Activated naive CD8-positive, alpha-beta T cell treated with anti-CD3 and anti-CD28 coated beads, Interleukin-2, amount 10 ng/mL, durations not matched to agents 7 days and 5 days (primary cell): Measurements from ENCODE around the gene ADAM12. TPM values are rescaled to one million over a fixed set of nuclear protein-coding genes. Genes with fewer than 3 reads are reported as not detected.

Experiments used
- ATAC-seq: fragments of 150-1000 bp; cut with Tn5 transposase; one replicate; pipeline ENCODE4 v1.10.0; 2021; ENCODE audit warnings: low read depth, moderate library complexity
- POLR2A ChIA-PET: fragments of 350-600 bp; sonication (Branson Sonifier 250); formaldehyde crosslinking; loops from one replicate; lab custom pipeline; 2021; ENCODE audit warnings: antibody characterized with exemption; lab: Charles Lee
- DNase-seq: peaks from one replicate; pipeline ENCODE4 v3.0.0; 2021
- H3K27ac Mint-ChIP-seq: one replicate; pipeline ENCODE4 v1.8.0; 2022; ENCODE audit warnings: mild to moderate bottlenecking, mixed read lengths
- H3K27me3 Mint-ChIP-seq: one replicate; pipeline ENCODE4 v1.8.0; 2022; ENCODE audit warnings: mild to moderate bottlenecking, moderate library complexity, mixed read lengths
- H3K36me3 Mint-ChIP-seq: one replicate; pipeline ENCODE4 v1.8.0; 2021; ENCODE audit warnings: mild to moderate bottlenecking, mixed read lengths
- H3K4me1 Mint-ChIP-seq: one replicate; pipeline ENCODE4 v1.8.0; 2021; ENCODE audit warnings: mixed read lengths
- H3K4me3 Mint-ChIP-seq: one replicate; pipeline ENCODE4 v1.8.0; 2022; ENCODE audit warnings: mild to moderate bottlenecking, moderate library complexity, mixed read lengths
- H3K9me3 Mint-ChIP-seq: one replicate; pipeline ENCODE4 v1.8.0; 2021; ENCODE audit warnings: mixed read lengths
- total RNA-seq, 2 experiments: library from RNA; stranded (reverse); gene quantifications; one replicate each; pipeline ENCODE4 v1.2.3, GENCODE V29; 2021

ADAM12 gene
- total RNA-seq, 2 experiments from 2014 or later, result 0.17 to 0.39 TPM

- Mint-ChIP-seq H3K4me3 (no peak overlapping the region), H3K9me3 (peaks cover 3% of the 10 kb centered on the region), H3K27ac (no peak overlapping the region), H3K27me3 (no peaks in the 10 kb centered on the region), H3K36me3 (no peaks in the 10 kb centered on the region), H3K4me1 (peaks cover 7% of the 10 kb centered on the region)
- no peak for DNase-seq
- POLR2A ChIA-PET, result no interaction called here
- no peak for ATAC-seq
These were observed 254.2 kb downstream of the ADAM12 start for GRCh38 chr10:126133906-126134656.

- H3K9me3 Mint-ChIP-seq, result peaks cover 3% of the 10 kb centered on the region
- no peak overlapping the region for H3K4me3 Mint-ChIP-seq
- ATAC-seq (no peak), DNase-seq (no peak)
- no peaks in the 10 kb centered on the region for H3K36me3 Mint-ChIP-seq
- H3K27me3 Mint-ChIP-seq, result no peaks in the 10 kb centered on the region
- no peak overlapping the region for H3K27ac Mint-ChIP-seq
- peaks cover 7% of the 10 kb centered on the region for H3K4me1 Mint-ChIP-seq
- POLR2A ChIA-PET, result no interaction called here
These were observed 255.1 kb downstream of the ADAM12 start for GRCh38 chr10:126133082-126133620.

GRCh38 chr10:126131341-126131740 lies 256.9 kb downstream of the ADAM12 start:
- Mint-ChIP-seq H3K27ac (no peak overlapping the region), H3K36me3 (no peaks in the 10 kb centered on the region), H3K27me3 (no peaks in the 10 kb centered on the region), H3K4me1 (peaks cover 7% of the 10 kb centered on the region), H3K9me3 (peaks cover 3% of the 10 kb centered on the region), H3K4me3 (no peak overlapping the region)
- DNase-seq (no peak), ATAC-seq (no peak)
- POLR2A ChIA-PET, result no interaction called here

GRCh38 chr10:126130271-126130710 lies 258.0 kb downstream of the ADAM12 start:
- Mint-ChIP-seq H3K9me3 (peaks cover 3% of the 10 kb centered on the region), H3K4me1 (no peaks in the 10 kb centered on the region), H3K27ac (no peak overlapping the region), H3K27me3 (no peaks in the 10 kb centered on the region), H3K4me3 (no peak overlapping the region), H3K36me3 (no peaks in the 10 kb centered on the region)
- POLR2A ChIA-PET, result no interaction called here
- DNase-seq (no peak), ATAC-seq (no peak)

- Mint-ChIP-seq H3K9me3 (peaks cover 3% of the 10 kb centered on the region), H3K4me3 (no peak overlapping the region), H3K27me3 (no peaks in the 10 kb centered on the region), H3K4me1 (no peaks in the 10 kb centered on the region), H3K36me3 (no peaks in the 10 kb centered on the region), H3K27ac (no peak overlapping the region)
- DNase-seq (no peak), ATAC-seq (no peak)
- POLR2A ChIA-PET, result no interaction called here
These were observed 259.3 kb downstream of the ADAM12 start for GRCh38 chr10:126129026-126129425.

- ATAC-seq, result no peak
- DNase-seq, result no peak
- Mint-ChIP-seq H3K27me3 (no peaks in the 10 kb centered on the region), H3K4me1 (no peaks in the 10 kb centered on the region), H3K9me3 (peaks cover 3% of the 10 kb centered on the region), H3K36me3 (no peaks in the 10 kb centered on the region), H3K27ac (no peak overlapping the region), H3K4me3 (no peak overlapping the region)
- POLR2A ChIA-PET, result no interaction called here
These were observed 259.7 kb downstream of the ADAM12 start for GRCh38 chr10:126128581-126128980.

GRCh38 chr10:126127481-126128029 lies 260.7 kb downstream of the ADAM12 start:
- Mint-ChIP-seq H3K27ac (no peak overlapping the region), H3K9me3 (peaks cover 3% of the 10 kb centered on the region), H3K4me1 (no peaks in the 10 kb centered on the region), H3K4me3 (no peak overlapping the region), H3K27me3 (no peaks in the 10 kb centered on the region), H3K36me3 (no peaks in the 10 kb centered on the region)
- POLR2A ChIA-PET, result no interaction called here
- no peak for ATAC-seq
- DNase-seq, result no peak

- H3K9me3 Mint-ChIP-seq, result peaks cover 3% of the 10 kb centered on the region
- no peaks in the 10 kb centered on the region for H3K4me1 Mint-ChIP-seq
- H3K27ac Mint-ChIP-seq, result no peak overlapping the region
- DNase-seq (no peak), ATAC-seq (no peak)
- no peaks in the 10 kb centered on the region for H3K27me3 Mint-ChIP-seq
- H3K36me3 Mint-ChIP-seq, result no peaks in the 10 kb centered on the region
- H3K4me3 Mint-ChIP-seq, result no peak overlapping the region
- POLR2A ChIA-PET, result no interaction called here
These were observed 261.4 kb downstream of the ADAM12 start for GRCh38 chr10:126126866-126127265.

- POLR2A ChIA-PET, result no interaction called here
- H3K9me3 Mint-ChIP-seq, result peaks cover 3% of the 10 kb centered on the region
- H3K4me3 Mint-ChIP-seq, result no peak overlapping the region
- no peak for ATAC-seq
- no peak overlapping the region for H3K27ac Mint-ChIP-seq
- no peak for DNase-seq
- no peaks in the 10 kb centered on the region for H3K36me3 Mint-ChIP-seq
- H3K4me1 Mint-ChIP-seq, result no peaks in the 10 kb centered on the region
- H3K27me3 Mint-ChIP-seq, result no peaks in the 10 kb centered on the region
These were observed 262.3 kb downstream of the ADAM12 start for GRCh38 chr10:126126023-126126422.

- Mint-ChIP-seq H3K9me3 (peaks cover 3% of the 10 kb centered on the region), H3K27ac (no peak overlapping the region), H3K4me1 (no peaks in the 10 kb centered on the region), H3K36me3 (no peaks in the 10 kb centered on the region), H3K4me3 (no peak overlapping the region), H3K27me3 (no peaks in the 10 kb centered on the region)
- DNase-seq (no peak), ATAC-seq (no peak)
- POLR2A ChIA-PET, result no interaction called here
These were observed 263.5 kb downstream of the ADAM12 start for GRCh38 chr10:126124668-126125349.

GRCh38 chr10:126124046-126124445 lies 264.2 kb downstream of the ADAM12 start:
- no peak for DNase-seq
- no peak overlapping the region for H3K27ac Mint-ChIP-seq
- peaks cover 3% of the 10 kb centered on the region for H3K9me3 Mint-ChIP-seq
- H3K4me3 Mint-ChIP-seq, result no peak overlapping the region
- H3K36me3 Mint-ChIP-seq, result no peaks in the 10 kb centered on the region
- no peaks in the 10 kb centered on the region for H3K27me3 Mint-ChIP-seq
- POLR2A ChIA-PET, result no interaction called here
- no peaks in the 10 kb centered on the region for H3K4me1 Mint-ChIP-seq
- no peak for ATAC-seq

GRCh38 chr10:126123466-126123865 lies 264.8 kb downstream of the ADAM12 start:
- Mint-ChIP-seq H3K4me1 (no peaks in the 10 kb centered on the region), H3K27ac (no peak overlapping the region), H3K9me3 (peaks cover 3% of the 10 kb centered on the region), H3K27me3 (no peaks in the 10 kb centered on the region), H3K4me3 (no peak overlapping the region), H3K36me3 (no peaks in the 10 kb centered on the region)
- POLR2A ChIA-PET, result no interaction called here
- DNase-seq (no peak), ATAC-seq (no peak)

- Mint-ChIP-seq H3K27me3 (no peaks in the 10 kb centered on the region), H3K27ac (no peak overlapping the region), H3K4me3 (no peak overlapping the region), H3K9me3 (peaks cover 3% of the 10 kb centered on the region), H3K36me3 (no peaks in the 10 kb centered on the region), H3K4me1 (no peaks in the 10 kb centered on the region)
- POLR2A ChIA-PET, result no interaction called here
- no peak for DNase-seq
- no peak for ATAC-seq
These were observed 265.4 kb downstream of the ADAM12 start for GRCh38 chr10:126122881-126123280.

- Mint-ChIP-seq H3K4me1 (no peaks in the 10 kb centered on the region), H3K4me3 (no peak overlapping the region), H3K9me3 (no peaks in the 10 kb centered on the region), H3K27ac (no peak overlapping the region), H3K27me3 (no peaks in the 10 kb centered on the region), H3K36me3 (no peaks in the 10 kb centered on the region)
- POLR2A ChIA-PET, result no interaction called here
- ATAC-seq (no peak), DNase-seq (no peak)
These were observed 268.7 kb downstream of the ADAM12 start for GRCh38 chr10:126119599-126119998.
